ENCODE measurements around the gene MARK4.

- TF ChIP-seq, protein P1, sequence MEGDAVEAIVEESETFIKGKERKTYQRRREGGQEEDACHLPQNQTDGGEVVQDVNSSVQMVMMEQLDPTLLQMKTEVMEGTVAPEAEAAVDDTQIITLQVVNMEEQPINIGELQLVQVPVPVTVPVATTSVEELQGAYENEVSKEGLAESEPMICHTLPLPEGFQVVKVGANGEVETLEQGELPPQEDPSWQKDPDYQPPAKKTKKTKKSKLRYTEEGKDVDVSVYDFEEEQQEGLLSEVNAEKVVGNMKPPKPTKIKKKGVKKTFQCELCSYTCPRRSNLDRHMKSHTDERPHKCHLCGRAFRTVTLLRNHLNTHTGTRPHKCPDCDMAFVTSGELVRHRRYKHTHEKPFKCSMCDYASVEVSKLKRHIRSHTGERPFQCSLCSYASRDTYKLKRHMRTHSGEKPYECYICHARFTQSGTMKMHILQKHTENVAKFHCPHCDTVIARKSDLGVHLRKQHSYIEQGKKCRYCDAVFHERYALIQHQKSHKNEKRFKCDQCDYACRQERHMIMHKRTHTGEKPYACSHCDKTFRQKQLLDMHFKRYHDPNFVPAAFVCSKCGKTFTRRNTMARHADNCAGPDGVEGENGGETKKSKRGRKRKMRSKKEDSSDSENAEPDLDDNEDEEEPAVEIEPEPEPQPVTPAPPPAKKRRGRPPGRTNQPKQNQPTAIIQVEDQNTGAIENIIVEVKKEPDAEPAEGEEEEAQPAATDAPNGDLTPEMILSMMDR (IDR thresholded peaks at IDR 0.05), result no peak
- TF ChIP-seq POLR2A (IDR thresholded peaks at IDR 0.05), result no peak
These were observed 1.6 kb upstream of the MARK4 start for GRCh38 chr19:45249261-45250033.

Measured in ovary (tissue), 3 donors.